Peyer's patch (tissue), 4 donors: ENCODE data around the gene RNASE1.

Experiments used
- POLR2A ChIP-seq, 2 donors: fragments of 450-650 bp; IDR thresholded peaks; one replicate each; pipeline ENCODE4 v1.5.1; 2017; ENCODE audit warnings: antibody characterized with exemption in 2 of 2, mild to moderate bottlenecking in 2 of 2, moderate library complexity in 2 of 2
- TF ChIP-seq, protein P1 (sequence below), 6 experiments: fragments of 450-650 bp in 4 of 6; fragments of 200-600 bp in 2 of 6; sonication (generic) in 1 of 6; IDR thresholded peaks; one replicate each; pipeline ENCODE4 v1.5.1; 2017 to 2019; ENCODE audit warnings: antibody characterized with exemption in 6 of 6, mild to moderate bottlenecking in 3 of 6, moderate library complexity in 1 of 6

DNA sequence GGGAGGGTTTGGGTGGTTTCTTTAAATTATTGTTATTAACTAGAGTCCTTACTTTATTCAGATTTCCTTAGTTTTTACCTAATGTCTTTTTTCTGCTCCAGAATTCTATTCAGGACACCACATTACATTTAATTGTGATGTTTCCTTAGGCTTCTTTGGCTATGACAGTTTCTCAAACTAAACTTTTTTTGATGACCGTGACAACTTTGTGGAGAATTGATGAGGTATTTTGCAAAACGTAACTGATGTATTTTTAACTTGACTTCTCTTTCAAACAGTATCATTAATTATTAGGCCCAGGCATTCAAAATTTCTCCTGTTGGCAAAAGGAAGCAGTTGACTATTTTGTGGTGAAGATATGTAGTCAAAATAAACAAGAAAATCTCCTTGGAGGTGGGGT lies 11.0 kb downstream of the RNASE1 start:
- TF ChIP-seq, protein P1, sequence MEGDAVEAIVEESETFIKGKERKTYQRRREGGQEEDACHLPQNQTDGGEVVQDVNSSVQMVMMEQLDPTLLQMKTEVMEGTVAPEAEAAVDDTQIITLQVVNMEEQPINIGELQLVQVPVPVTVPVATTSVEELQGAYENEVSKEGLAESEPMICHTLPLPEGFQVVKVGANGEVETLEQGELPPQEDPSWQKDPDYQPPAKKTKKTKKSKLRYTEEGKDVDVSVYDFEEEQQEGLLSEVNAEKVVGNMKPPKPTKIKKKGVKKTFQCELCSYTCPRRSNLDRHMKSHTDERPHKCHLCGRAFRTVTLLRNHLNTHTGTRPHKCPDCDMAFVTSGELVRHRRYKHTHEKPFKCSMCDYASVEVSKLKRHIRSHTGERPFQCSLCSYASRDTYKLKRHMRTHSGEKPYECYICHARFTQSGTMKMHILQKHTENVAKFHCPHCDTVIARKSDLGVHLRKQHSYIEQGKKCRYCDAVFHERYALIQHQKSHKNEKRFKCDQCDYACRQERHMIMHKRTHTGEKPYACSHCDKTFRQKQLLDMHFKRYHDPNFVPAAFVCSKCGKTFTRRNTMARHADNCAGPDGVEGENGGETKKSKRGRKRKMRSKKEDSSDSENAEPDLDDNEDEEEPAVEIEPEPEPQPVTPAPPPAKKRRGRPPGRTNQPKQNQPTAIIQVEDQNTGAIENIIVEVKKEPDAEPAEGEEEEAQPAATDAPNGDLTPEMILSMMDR (IDR thresholded peaks at IDR 0.05): no peak
- no peak for TF ChIP-seq POLR2A (IDR thresholded peaks at IDR 0.05)
